HG02970 (cell line): ENCODE data around the gene LCN6.
"Not testable (repeated sequence)": the region's sequence is repeated elsewhere in the genome, so short reads cannot be mapped to it uniquely, and the experiment has no call there.

Experiments used
- ATAC-seq: cut with Tn5 transposase; IDR thresholded peaks from one replicate; pipeline ENCODE4 v1.9.1; 2021; ENCODE audit warnings: mild to moderate bottlenecking, moderate library complexity, moderate number of reproducible peaks; ENCODE audit not compliant: unreplicated experiment, low FRiP score

The LCN6 gene

DNA sequence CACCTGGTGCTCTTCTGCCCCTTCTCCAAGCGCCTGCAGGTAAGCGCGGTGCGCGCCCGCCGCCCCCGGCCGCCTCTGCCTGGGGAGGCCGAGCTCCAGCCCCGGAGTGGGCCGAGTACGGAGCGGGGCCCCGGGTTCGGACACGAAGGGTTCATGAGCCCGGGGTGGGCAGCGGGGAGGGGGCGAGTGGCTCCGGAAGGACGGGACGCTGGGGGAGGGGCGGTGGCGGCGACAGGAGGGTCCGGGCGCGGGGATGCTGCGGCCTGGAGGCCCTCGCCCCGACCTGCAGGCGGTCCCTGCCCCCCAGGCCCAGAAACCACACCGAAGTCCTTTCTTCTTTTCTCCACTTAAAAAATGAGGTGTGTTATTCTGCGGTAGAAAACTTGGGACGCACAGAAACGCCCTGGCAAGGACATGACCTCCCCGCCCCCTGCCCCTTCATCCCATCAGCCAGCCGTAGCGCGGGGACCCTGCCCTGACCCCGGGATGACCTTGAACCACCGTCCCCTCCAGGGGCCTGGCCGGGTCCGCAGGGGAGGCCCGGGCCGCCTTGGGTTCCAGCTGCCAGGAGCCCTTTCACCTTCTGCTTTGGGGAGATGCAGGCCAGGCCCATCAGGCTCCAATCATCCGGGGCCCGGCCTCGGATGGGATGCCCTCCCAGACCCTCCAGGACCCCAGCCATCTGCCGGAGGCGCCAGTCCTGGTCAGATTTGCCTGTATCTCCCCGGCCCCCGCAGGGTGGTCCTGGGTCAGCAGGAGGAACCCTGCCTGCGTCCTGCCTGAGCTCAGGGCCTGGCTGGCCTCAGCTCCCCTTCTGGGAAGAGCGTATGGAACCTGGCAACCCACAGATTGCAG, 35.4 kb downstream of the LCN6 start:
- no peak for ATAC-seq

- ATAC-seq = no peak
These were observed 36.3 kb downstream of the LCN6 start, which contains the start of gene DIPK1B for GRCh38 chr9:136711751-136712689. Gene DIPK1B (plus strand): TSS chr9:136712572. CDS start chr9:136712666, 94 bp downstream.

DNA sequence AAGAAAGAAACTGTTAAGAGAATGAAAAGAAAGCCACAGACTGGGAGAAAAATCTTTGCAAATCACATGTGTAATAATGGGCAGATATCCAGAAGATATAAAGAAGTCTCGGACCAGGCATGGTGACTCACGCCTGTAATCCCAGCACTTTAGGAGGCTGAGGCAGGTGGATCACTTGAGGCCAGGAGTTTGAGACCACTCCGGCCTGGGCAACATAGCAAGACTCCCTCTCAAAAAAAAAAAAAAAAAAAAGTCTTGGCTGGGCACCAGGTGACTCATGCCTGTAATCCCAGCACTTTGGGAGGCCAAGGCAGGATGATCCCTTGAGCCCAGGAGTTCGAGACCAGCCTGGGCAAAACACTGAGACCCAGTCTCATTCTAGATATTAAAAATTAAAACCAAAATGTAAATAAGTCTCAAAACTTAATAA, 37.1 kb downstream of the LCN6 start:
- not testable (repeated sequence) for ATAC-seq

DNA sequence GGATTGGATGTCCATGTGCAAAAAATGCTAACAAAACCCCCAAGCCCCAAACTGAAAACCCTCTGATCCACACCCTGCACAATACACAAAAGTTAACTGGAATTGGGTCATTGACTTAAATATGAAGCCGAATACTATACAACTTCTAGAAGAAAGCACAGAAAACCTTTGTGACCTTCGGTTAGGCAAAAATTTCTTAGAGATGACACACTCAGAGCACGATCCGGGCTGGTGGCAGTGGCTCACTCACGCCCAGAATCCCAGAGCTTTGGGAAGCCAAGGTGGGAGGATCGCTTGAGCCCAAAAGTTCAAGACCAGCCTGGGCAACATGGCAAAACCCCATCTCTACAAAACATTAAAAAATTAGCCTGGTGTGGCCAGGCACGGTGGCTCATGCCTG, 37.8 kb downstream of the LCN6 start:
- ATAC-seq = no peak

- no peak for ATAC-seq
These were observed 38.7 kb downstream of the LCN6 start for GRCh38 chr9:136709454-136710109.

GRCh38 chr9:136707849-136708517, 40.3 kb downstream of the LCN6 start:
- no peak for ATAC-seq

DNA sequence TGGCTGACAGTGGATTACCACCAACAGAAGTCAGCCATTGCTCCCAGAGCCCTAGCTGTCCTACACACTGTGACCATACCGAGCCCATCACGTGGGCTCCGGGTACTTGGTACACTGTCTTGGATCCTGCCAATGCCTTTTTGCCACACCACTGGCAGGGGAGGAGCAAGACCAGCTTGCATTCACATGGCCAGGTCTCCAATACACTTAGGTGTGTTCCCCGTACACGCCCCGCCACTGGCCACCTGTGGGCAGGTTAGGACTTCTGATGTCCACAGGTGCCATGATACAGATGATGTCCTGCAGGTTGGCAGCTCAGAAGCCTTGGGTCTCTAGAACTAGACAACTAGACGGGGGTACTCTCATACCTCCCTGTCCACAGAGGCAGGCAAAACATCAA, 41.3 kb downstream of the LCN6 start:
- no peak for ATAC-seq

GRCh38 chr9:136705564-136705963, 42.8 kb downstream of the LCN6 start:
- ATAC-seq = no peak

- not testable (repeated sequence) for ATAC-seq
These were observed 43.6 kb downstream of the LCN6 start for GRCh38 chr9:136704741-136705140.

DNA sequence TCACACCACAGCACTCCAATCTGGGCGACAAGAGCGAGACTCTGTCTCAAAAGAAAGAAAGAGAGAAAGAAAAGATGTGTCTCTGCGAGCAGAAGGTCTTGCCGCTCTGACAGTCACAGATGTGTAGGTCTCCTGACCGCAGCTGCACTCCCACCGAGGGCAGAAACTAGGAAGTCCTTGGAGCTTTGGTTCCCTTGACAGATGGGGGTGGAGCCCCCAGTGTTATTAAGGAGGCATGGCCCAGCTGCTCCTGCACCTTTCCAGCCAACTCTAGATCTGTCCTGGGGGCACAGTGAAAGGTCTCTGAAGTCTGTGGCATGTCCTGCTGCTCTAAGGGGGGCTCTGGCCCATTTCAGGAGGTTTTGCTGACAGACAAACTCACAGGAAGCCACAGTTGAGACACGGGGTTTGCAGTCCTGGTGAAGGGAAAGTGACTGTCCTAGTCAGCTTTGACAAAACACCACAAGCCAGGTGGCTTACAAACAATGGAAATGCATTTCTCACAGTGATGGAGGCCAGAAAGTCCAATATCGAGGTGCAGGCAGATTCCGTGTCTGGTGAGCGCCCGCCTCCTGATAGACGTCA, 45.0 kb downstream of the LCN6 start:
- no peak for ATAC-seq

DNA sequence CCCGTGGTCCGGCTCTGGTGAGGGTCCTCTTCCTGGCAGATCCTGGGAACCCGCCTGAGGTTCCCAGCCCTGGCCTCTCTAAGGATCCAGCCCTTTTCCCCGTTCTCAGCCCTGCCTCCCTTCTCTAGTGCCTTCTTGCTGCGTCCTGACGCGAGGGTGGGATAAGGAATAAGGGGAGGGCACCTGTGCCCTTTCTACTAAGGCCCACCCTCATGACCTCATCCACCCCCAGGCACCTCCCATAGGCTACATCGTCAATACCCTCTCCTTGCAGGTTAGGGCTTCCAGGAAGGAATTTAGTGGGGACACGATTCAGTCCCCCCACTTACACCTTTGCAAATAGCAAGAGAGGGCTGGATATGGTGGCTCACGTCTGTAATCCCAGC, 46.7 kb downstream of the LCN6 start:
- ATAC-seq = no peak

DNA sequence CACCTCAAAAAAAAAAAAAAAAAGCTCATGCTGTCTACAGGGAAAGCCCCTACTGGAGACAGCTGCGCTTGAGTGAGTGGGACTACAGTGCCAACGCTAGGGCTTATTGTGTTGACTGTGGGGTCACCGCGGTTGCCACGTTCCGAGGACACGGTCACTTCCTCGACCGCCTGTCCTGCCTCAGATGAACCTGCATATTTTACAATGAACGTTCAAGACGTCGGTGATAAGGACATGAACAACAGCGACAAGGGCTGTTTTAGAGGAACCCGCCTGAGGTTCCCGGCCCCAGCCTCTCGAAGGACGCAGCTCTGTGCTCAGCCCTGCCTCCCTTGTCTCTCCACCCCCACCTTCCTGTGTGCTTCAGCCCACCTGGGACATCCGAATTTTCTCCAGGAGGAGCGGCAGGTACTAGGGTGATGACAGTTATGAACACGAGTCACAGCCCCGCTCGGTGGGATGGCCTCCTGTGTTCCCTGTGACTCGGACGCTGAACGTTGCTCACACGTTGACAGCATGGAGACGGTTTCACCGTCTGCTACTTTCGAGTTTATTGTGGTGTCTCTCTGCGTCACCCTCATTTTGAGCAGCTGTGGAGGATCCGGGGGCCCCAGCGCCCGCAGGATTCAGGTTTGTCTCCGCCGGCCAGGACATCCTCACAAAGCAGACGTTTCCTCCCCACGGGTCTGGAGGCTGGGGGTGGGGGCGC, 47.2 kb downstream of the LCN6 start:
- no peak for ATAC-seq

DNA sequence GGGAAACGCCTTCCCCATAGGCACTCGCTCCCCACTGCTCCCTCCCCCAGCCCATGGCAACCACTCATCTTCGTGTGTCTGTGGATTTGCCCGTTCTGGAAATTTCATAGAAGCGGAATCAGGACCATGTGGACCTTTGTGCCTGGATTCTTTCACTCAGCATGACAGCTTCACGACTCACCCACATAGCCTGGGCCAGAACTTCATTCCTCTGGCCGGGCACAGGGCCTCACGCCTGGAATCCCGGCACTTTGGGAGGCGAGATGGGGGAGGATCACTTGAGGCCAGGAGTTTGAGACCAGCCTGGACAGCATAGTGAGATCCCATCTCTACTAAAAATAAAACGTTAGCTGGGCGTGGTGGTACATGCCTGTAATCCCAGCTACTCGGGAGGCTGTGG, 48.0 kb downstream of the LCN6 start:
- ATAC-seq = no peak

- no peak for ATAC-seq
These were observed 49.6 kb downstream of the LCN6 start for GRCh38 chr9:136698635-136699246.

GRCh38 chr9:136697821-136698526, 50.4 kb downstream of the LCN6 start:
- no peak for ATAC-seq

DNA sequence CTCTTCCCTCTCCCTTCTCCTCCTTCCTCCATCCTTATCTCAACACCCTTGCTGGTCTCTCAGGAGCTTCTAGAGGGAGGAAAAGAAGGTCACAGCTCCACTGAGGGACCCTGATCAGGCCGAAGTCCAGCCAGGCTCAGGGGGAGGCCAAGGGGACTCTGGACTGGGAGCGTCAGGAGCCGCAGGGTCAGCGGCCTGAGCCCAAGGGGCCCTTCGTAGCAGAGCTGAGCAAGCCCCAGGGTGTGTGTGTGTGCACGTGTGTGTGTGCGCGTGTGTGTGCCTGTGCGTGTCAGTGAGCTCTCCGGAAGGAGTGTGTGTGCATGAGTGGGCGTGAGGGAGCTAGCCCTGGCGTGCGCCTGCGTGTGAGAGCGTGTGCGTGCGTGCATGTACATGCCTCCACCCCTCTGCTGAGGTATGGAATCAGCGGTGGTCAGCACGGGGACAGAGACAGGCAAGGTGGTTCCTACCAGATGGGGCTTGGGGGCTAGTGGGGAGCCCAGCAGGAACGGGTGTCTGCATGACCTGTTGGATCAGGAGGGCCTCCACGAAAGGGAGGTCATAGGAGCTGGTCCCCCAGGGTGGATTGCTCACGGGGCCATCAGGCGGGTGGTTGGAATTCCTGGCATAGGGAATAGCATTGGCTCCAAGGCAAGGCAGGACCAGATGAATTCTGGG, 51.0 kb downstream of the LCN6 start:
- ATAC-seq = no peak

DNA sequence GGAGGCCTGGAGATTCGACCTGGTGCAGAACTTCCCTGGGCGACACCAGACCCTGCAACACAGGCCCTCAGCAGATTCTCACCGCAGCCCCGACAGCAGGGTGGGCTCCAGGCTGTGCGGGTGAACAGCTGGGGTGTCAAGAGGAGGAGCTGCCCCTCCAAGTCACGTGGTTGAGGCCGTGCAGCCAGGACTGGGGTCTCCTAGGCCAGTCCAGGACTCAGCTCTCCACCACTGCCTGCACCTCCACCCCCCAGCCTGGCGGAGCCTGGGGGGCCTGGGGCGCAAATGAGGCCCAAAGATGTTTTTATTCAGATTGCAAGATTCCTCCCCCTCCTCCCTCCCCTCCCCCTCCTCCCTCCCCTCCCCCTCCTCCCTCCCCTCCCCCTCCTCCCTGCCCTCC, 51.8 kb downstream of the LCN6 start:
- ATAC-seq = no peak

GRCh38 chr9:136695955-136696354, 52.4 kb downstream of the LCN6 start:
- no peak for ATAC-seq
